Retinal pigment epithelial cell (primary cell): ENCODE measurements around the gene PITPNM1.

ENCODE experiments used
- DNase-seq: peaks from one replicate; pipeline ENCODE4 v3.0.0-alpha.2; 2010; ENCODE audit warnings: low read depth
- H3K4me3 ChIP-seq: 2 replicates; pipeline ENCODE4 v1.5.1; 2011; ENCODE audit warnings: mild to moderate bottlenecking, low read length, control low read depth, moderate library complexity
- CTCF ChIP-seq: conservative IDR thresholded peaks from 2 replicates; pipeline ENCODE4 v1.5.1; 2011; ENCODE audit warnings: low read depth, low read length, control low read depth, inconsistent platforms

PITPNM1 gene

DNA sequence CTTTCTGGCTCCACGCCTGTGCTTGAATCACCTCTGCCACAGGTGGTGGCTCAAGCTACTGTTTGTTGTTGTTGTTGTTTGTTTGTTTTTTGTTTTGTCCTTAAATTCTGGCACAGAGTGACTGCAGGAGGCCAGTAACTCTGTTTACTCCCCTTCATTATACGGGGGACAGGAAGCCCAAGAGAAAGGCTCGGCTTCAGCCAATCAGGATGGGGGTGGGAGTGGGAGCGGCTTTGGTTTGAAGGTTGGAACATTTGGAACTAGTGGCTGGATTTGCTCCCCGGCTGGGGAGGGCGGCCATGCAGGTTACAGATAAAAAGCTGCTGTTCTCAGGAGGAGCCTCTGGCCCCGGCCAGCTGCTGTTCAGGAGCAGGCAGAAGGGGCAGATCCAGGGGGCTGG is 37.8 kb upstream of the PITPNM1 start:
- DNase-seq, result no peak
- H3K4me3 ChIP-seq, result no peak overlapping the region
- no peak for TF ChIP-seq CTCF

DNA sequence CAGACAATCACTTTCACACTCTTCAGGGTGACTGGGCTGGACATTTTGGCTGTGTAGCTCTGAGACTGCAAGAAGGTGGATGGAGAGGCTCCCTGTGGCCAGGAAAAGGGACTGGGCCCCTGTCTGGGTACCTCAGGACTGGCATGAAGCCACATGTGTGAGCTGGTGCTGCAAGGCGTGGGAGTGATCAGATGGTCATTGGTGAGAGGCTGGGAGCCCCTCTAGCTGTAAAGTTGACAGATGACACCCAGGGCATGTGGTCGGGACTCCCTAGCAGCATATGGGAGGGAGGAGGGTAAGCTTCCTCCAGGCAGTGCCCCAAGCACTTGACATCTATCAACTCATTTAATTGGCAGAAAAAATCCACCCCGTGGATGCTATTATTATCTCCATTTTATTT is 37.0 kb upstream of the PITPNM1 start:
- no peak for DNase-seq
- TF ChIP-seq CTCF, result no peak
- H3K4me3 ChIP-seq, result no peak overlapping the region

DNA sequence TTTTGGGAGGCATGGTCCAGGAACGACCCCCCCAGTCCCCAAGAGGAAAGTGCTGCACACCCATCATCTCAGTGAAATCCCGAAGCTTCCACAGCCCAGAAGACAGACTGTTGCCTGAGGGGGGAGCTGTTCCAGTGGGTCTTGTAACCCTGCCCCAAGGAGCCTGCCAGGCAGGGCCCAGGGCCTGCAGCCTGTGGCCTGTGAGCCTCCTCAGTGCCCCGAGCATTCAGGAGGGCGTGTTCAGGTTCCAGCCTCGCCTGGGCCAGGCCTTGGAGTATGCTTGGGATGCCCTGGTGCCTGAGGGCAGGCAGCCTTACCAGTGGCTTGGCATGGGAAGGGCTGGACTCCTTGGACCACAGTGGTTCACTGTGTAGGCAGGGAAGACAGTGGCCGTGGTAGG is 36.0 kb upstream of the PITPNM1 start:
- TF ChIP-seq CTCF, result no peak
- no peak overlapping the region for H3K4me3 ChIP-seq
- DNase-seq, result no peak

- no peak for DNase-seq
- H3K4me3 ChIP-seq, result no peak overlapping the region
- no peak for TF ChIP-seq CTCF
These were observed 34.4 kb upstream of the PITPNM1 start for GRCh38 chr11:67539550-67539949.

GRCh38 chr11:67538823-67539505 is 33.8 kb upstream of the PITPNM1 start:
- no peak for DNase-seq
- no peak for TF ChIP-seq CTCF
- no peak overlapping the region for H3K4me3 ChIP-seq

DNA sequence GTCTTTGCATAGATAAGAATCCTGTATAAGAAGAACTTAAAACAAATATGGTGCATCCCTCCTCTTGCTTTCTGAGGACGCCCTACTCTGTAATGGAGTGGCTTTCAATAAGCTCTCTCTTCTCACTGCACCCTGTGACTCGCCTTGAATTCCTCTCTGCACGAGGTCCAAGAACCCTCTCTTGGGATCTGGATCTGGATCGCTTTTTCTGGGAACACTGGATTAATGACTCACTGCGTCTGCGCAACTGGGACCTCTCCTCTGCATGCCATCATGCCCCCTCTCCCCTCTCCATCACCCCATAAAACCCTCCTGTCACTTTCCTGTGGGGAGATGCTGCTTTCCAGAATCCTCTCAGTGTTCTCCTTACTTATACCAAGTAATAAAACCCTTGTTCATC is 33.1 kb upstream of the PITPNM1 start:
- no peak overlapping the region for H3K4me3 ChIP-seq
- TF ChIP-seq CTCF, result no peak
- no peak for DNase-seq

GRCh38 chr11:67535561-67535960 is 30.4 kb upstream of the PITPNM1 start:
- DNase-seq, result no peak
- no peak for TF ChIP-seq CTCF
- no peak overlapping the region for H3K4me3 ChIP-seq
